GM18502 (cell line): ENCODE results near the gene TAC3.

Source experiments
- ATAC-seq: cut with Tn5 transposase; IDR thresholded peaks from one replicate; pipeline ENCODE4 v1.9.1; 2021; ENCODE audit warnings: mild to moderate bottlenecking; ENCODE audit not compliant: unreplicated experiment, poor library complexity

TAC3 gene

GRCh38 chr12:57006809-57007475 lies 9.4 kb downstream of the TAC3 start:
- peak; percentile 4 for ATAC-seq

DNA sequence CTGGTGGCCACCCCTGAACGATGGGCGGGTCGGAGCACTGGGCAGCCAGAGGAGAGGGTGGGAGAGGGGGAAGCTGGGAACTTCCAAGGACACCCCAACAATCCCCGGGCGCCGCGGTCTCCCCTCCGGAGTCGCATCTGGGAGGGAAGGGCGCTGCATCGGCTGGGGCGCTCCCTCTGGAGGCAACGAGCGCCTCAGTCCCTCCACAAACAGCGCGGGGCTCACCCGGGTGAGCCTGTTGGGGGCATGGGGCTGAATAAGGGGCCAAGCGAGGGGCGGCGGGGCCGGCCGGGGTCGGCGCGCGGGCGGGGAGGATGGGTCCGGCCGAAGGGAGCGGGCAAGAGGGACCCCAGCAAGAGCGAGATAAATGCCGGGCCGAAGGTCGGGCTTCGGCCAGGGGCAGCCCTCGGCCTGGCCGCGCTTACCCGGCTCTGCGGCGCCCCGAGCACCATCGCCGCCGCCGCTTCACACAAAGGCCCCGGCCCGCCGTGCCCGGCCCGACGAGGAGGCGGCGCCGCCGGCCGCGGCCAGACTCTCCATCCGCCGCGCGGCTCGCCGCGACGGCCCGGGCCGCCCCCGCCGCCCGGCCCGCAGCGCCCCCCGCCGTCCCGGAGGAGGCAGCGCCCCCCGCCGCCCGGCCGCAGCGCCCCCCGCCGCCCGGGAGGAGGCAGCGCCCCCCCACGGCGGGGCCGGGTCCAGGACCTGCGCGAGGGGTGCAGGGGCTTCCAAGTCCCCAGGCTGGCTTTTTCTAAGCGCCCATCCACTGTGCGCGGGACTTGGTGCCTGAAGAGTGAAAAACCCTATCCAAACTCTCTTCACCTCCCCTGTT lies 10.1 kb downstream of the TAC3 start, which contains the start of gene ZBTB39:
Gene ZBTB39, minus strand, starts transcription at position 567 of the 829 bp plus-strand sequence. CDS start 1,629 bp downstream, outside the sequence.
- ATAC-seq, result peak; percentile 64

- ATAC-seq, result no peak
These were observed 11.7 kb downstream of the TAC3 start for GRCh38 chr12:57004651-57005050.

DNA sequence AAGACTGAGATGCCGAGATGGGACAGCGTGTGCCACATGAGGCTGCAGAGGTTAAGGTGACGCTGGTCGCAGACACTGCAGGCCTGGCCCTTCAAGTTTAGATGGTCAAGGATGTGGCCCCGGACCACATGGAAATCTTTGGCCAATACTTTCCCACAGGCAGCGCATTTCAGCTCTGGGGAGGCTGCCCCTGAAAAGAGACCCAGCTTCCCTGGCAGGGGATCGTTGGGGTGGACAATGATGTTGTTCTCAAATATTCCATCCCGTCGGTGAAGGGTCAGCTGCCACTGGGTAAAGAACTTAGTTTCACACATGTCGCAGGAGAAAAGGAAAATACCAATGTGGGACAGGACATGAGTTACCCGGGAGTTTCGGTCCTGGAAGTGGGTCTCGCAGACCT lies 12.9 kb downstream of the TAC3 start:
- no peak for ATAC-seq

DNA sequence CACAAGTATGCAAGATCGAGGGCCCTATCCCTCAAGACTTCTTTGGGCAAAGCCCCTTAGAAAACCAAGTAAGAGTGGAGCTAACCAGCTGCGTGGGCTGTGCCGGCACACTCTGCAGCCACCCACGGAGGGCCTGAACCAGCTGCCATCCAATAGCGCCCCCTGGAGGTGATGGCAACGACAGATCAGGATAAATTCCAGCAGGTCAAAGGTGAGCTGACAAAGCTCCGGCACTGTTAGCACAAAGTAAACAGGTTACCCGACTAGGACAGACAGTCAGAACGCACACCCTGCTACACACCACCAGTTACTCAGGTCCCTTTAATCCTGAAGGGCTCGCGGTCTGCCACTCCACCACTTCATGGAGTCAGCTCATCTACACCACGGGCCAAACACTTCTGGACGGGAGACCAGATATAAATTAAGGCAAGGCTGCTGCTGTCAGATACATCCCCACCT lies 14.9 kb downstream of the TAC3 start:
- ATAC-seq, result no peak

- no peak for ATAC-seq
These were observed 15.9 kb downstream of the TAC3 start for GRCh38 chr12:57000393-57000792.

DNA sequence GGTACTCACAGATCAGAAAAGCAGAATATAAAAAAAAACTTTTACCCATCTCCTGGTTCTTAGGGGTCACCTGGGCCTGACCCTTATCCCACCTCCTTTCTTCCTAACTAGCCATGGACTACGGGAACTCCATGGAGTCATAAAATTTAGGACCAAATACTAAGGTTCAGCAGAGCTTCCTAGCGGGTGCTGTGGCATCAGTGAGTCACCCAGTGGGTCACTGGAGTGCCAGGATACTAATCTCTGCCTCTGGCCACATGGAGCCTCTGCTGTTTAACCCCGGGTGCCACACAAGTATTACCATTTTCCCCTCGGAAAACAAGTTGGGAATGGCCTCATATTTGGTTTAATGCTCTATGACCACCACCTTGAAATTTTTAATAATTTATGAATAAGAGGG lies 16.9 kb downstream of the TAC3 start:
- no peak for ATAC-seq

- peak; percentile 86 for ATAC-seq
These were observed 17.3 kb downstream of the TAC3 start for GRCh38 chr12:56998981-56999380.

DNA sequence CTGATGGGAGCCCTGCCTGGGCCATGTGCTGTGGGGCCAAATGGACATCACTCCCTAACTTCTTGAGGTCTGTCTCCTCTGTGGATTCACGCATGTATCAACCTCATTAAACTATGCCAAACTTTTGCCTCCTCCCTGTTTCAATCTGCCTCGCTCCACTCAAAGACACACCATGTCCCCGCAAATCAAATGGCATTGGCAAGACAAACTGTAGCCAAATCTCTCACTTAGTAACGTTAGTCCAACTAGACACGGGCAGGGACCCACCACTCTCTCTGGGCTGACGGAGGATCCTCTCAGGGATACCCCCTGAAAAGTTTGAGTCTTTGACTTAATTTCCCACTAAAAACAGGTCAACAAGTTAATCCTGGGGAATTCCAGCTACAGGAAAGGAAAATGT lies 18.0 kb downstream of the TAC3 start:
- ATAC-seq, result no peak

DNA sequence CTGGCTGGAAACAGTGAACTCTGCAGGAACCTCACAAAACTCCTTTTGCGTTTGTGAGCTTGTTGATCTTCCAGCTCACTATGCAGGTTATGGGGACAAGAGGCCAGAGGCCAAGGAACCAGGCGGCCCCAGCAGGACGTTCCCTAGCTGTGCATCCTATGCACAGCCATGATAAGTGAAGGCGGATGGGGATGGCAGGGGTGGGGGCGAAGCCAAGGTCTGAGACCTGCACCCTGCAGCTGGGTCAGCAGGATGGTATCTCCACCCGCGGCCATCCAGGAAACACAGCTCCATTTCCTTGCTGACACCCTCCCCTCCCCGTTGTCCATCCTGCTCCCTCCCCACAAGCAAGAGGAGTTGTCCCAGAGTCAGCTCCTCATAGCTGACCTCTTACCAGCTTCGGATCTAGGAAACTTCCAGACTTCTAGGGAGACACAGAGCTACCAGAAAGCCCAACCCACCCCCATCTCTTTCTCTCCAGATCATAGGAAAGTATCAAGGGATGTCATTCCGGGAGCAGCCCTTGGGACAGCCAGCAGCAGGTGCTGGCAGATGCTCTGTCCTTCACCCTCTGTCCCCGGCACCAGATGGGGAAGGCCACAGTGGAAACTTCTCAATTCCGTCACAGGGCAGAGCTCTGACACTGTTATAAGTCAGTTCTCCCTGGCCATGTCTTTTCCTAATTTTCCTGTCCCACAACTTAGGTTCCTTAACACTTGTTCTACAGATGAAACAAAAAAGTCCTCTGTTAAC lies 19.4 kb downstream of the TAC3 start:
- ATAC-seq, result no peak

GRCh38 chr12:56995930-56996496 lies 20.3 kb downstream of the TAC3 start:
- no peak for ATAC-seq

DNA sequence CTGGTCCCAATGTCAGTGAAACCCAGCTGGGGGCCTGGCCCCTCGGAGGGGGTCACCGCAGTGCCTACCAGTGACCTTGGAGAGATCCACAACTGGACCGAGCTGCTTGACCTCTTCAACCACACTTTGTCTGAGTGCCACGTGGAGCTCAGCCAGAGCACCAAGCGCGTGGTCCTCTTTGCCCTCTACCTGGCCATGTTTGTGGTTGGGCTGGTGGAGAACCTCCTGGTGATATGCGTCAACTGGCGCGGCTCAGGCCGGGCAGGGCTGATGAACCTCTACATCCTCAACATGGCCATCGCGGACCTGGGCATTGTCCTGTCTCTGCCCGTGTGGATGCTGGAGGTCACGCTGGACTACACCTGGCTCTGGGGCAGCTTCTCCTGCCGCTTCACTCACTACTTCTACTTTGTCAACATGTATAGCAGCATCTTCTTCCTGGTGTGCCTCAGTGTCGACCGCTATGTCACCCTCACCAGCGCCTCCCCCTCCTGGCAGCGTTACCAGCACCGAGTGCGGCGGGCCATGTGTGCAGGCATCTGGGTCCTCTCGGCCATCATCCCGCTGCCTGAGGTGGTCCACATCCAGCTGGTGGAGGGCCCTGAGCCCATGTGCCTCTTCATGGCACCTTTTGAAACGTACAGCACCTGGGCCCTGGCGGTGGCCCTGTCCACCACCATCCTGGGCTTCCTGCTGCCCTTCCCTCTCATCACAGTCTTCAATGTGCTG lies 21.0 kb downstream of the TAC3 start:
- no peak for ATAC-seq

DNA sequence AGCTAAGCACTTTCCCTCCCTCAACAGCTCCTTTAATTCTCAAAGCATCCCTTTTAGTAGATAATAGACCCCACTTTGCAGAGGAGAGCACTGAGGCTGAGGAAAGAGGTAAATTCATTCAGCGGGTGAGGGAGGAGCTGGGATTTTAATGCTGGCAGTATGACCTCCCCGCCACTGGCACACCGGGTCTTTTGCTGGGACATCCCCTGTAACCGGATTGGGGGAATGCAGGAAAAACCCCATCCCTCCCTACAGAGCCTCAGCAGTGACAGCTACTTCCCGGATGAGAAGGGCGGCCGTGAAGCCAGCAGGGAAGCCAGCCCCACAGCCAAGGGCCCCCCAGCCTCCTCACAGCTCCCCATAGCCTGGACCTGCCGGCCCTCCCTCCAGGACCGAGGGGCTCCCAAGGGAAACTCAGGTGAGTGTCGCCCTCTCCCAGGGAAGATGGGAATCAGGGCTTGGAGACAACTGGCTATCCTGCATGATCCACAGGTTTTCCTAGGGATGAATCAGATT lies 22.0 kb downstream of the TAC3 start:
- no peak for ATAC-seq

- ATAC-seq, result no peak
These were observed 23.0 kb downstream of the TAC3 start for GRCh38 chr12:56993346-56993745.

GRCh38 chr12:56991319-56992246 lies 24.7 kb downstream of the TAC3 start:
- ATAC-seq, result no peak

- ATAC-seq, result no peak
These were observed 25.5 kb downstream of the TAC3 start for GRCh38 chr12:56990648-56991318.

GRCh38 chr12:56989861-56990610 lies 26.3 kb downstream of the TAC3 start:
- no peak for ATAC-seq
